ENCODE results near the gene ZNF143.

Gene ZNF143

GRCh38 chr11:9550191-9550628 is 89.4 kb downstream of the ZNF143 start:
- DNase-seq = no peak

- DNase-seq = no peak
Observed at GRCh38 chr11:9561279-9561982, 100.6 kb downstream of the ZNF143 start.

DNA sequence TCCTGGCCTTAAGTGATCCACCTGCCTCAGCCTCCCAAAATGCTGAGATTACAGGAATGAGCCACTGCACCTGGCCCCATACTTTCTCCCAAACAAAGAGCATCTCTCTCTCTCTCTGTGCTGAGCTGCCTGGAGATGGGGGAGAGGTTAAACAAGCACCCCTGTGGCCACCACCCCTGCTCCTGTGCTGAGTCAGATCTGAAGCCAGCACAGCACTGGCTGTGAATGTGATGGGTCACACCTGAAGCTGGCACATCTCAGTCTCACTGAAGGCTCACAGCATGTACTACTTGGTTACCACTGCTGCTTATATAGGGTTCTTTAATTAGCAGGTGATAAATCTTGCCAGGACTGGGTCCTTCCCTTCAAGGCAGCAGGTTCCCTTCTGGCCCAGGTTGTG is 101.9 kb downstream of the ZNF143 start:
- DNase-seq = no peak

DNA sequence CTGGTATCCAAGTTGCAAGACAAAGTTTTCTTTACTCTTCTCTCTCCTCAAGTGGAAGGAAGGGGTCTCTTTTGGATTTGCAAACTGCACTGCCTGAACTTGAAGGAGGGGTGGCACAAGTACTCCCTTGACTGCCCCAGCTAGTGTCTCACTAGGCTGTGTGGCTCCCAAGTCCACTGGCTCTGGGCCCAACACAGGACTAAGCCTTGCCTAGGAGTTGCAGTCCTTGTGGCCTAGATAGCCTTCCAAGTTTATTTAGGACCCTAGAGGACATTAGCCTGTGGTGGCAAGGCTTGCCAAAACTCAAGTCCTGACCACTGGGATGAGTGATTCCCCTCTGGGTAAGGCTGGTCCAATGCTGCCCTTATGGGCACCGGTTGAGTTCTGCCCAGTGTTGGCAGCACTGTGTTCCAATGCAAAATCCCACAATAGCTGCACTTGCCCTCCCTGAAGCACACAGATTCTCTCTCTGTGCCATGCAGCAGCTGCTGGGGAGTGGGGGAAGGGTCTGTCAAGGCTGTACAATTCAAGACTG is 102.5 kb downstream of the ZNF143 start:
- no peak for DNase-seq

- DNase-seq = peak; percentile 82
Observed at GRCh38 chr11:9565822-9566560, 105.2 kb downstream of the ZNF143 start.

- DNase-seq = no peak
Observed at GRCh38 chr11:9566561-9567063, 105.8 kb downstream of the ZNF143 start.

DNA sequence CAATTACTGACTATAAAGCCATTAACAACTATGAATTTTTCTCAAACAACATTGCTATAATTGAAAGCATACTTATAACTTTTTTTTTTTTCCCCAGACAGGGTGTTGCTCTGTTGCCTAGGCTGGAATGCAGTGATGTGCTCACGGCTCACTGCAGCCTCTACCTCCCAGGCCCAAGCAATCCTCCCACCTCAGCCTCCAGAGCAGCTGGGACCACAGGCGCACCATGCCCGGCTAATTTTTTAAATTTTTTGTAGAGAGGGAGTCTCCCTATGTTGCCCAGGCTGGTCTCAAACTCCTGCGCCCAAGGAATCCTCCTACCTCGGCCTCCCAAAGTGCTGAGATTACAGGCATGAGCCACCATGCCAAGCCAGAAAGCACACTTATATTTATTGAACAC is 106.6 kb downstream of the ZNF143 start:
- no peak for DNase-seq

DNA sequence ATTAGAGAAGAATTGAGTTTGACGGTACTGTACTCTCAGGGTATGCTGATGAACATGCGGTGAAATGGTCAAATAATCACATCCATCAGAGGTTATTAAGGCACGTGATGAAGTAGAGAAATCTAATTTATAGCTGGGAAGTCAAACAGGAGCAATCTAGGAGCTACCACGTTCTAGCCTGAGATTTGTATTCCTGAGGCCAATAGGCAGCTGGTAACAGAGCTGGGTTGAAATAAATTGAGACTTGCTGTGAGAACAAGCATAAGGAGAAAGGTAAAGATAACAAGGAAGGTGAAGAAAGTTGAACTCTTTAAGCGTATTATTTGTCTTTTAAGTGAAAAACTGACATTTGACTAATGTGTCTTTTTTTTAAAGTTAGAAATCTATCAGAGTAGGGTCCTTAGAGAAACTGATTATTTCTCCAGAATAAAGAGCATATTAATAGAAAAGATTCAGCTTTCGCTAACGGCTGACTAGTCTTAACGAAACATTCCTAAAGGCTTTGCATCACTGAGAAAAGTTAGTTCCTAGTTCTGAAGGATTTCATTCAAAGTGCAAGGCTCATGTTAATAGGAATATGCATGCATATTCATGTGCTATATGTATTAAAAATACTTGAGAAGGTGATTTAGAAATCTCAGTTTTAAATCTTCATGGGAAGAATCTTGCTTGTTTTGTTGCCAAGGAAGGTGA is 107.5 kb downstream of the ZNF143 start:
- no peak for DNase-seq

GRCh38 chr11:9568854-9569587 is 108.2 kb downstream of the ZNF143 start:
- DNase-seq = no peak

GRCh38 chr11:9569588-9570164 is 108.9 kb downstream of the ZNF143 start:
- no peak for DNase-seq

DNA sequence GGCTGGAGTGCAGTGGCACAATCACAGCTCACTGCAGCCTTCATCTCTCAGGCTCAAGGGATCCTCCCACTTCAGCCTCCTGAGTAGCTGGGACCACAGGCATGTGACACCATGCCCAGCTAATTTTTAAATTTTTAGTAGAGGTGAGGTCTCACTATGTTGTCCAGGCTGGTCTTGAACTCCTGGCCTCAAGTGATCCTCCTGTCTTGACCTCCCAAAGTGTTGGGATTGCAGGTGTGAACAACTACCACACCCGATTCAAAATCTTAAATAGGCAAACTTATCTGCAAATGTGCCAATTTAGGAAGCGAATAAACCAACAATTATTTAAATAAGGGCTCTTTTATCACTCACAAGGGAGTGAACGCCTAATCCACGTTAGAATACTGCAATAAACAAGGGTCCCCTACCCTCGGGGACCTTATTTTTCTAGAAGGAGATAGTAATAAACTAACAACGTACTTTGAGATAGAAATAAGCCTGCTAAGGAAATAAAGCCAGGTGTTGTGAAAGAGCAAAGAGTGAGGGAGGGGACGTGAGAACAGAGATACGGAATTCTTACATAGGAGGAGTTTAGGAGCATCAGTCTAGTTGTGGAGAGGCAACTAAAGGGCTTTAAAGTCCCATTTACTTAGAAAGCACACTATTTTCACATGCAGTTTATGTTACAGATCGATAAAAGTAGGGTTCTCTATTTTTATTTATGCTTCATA is 109.7 kb downstream of the ZNF143 start:
- no peak for DNase-seq

DNA sequence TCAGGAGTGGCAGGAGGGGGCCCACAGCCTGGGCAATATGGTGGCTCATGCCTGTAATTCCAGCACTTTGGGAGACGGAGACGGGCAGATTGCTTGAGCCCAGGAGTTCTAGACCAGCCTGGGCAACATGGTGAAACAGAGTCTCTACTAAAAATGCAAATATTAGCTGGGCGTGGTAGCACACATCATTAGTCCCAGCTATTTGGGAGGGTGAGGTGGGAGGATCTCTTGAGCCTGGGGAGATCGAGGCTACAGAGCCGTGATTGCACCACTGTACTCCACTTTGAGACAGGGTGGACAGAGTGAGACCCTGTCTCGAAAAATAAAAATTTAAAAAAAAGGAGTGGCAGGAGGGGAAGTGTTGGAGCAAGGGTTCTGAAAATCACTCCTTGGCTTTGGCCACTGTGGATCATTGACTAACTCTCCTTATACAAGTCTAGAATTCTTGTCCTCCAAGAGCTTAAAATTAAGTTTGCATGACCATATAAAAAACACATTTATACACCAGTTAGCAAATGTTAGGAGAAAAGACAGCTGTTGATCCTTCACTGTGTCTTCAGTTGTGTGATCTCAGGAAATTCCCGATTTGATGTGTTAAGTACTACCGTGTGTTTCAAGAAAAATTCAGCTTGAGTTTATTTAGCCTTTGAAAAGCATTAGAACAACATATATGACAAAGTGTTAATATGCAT is 110.4 kb downstream of the ZNF143 start:
- no peak for DNase-seq

- DNase-seq = no peak
Observed at GRCh38 chr11:9571763-9572115, 110.9 kb downstream of the ZNF143 start.

DNA sequence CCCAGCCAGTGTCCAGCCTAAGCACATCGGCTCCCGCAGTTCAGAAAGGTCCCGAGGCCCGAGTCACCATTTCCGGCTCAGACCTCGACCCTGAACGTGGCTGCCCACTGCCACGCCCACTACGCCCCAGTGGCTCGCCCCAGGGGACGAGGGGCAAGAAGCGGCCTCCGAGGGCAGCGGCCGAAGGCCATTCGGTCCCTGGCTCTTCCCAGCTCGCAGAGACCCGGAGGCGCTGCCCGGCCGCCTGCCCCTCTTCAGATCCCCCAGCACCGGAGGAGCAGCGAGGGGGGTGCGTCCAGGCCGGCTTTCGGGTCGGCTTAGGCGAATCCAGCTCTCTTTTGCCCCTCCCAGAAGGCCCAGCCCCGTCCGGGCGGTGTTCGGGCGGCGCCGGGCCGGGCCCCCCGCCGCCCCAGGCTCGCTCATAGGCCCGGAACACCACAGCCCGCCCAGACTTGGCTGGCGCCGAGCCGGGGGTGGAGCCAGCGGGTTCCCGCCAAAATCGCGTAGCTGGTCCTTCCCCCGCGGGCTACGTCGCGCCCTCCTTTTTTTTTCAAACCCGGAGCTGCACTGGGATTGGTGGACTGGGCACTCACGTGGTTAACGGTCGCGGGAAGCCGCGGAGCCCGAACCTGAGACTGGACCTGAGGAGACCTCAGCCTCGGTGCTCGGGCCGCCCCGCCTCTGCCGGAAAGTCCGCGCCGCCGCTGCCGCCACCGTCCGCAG is 112.4 kb downstream of the ZNF143 start, which contains the start of gene WEE1:
Gene WEE1, plus strand, starts transcription at position 619 of the 723 bp plus-strand sequence. CDS start 264 bp downstream, outside the sequence.
- peak; percentile 99 for DNase-seq

DNA sequence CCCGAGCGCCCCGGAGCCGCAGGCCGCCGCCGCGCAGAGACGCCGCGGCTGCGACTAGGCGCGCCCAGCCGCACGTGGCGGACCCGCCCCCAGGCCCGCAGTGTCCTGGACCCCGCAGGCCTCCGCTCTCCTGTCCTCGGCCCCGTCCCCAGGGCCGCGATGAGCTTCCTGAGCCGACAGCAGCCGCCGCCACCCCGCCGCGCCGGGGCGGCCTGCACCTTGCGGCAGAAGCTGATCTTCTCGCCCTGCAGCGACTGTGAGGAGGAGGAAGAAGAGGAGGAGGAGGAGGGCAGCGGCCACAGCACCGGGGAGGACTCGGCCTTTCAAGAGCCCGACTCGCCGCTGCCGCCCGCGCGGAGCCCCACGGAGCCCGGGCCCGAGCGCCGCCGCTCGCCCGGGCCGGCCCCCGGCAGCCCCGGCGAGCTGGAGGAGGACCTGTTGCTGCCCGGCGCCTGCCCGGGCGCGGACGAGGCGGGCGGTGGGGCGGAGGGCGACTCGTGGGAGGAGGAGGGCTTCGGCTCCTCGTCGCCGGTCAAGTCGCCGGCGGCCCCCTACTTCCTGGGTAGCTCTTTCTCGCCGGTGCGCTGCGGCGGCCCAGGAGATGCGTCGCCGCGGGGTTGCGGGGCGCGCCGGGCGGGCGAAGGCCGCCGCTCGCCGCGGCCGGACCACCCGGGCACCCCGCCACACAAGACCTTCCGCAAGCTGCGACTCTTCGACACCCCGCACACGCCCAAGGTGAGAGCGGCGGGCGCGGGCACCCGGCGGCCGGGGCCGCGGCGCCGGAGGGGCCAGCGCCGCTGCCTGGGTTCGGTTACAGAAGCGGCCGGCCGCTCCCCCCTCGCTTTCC is 113.2 kb downstream of the ZNF143 start:
- DNase-seq = peak; percentile 71

DNA sequence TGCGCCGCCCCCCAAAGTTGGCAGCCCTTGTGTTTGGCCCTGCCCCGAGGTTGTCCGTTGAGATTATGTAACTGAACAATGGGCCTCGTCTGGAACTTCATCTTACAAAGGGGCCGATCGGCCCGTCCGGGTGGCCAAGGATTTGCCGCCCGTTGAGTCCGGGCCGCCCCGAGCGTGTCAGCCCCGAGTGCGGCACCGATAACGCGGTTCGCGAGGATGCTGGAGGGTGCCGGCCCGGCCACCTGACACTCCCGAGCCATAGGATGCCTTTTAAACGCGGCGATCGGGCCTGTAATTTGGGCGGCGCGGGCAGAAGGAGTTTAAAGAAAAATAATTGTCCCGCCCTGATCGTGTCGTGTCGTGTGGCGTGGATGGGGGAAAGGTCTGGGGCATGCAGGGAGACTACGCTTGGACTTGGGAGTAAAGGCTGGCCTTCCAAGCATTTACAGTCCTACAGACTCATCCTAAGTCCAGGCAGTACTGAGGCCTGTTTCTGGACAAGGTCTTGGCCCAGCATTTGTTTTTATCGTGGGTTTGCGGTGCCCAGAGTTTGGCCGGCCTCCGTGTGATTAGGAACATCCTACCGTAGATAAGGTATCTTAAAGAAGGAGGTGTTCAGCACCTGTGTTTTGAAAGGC is 113.9 kb downstream of the ZNF143 start:
- DNase-seq = peak; percentile 75

DNA sequence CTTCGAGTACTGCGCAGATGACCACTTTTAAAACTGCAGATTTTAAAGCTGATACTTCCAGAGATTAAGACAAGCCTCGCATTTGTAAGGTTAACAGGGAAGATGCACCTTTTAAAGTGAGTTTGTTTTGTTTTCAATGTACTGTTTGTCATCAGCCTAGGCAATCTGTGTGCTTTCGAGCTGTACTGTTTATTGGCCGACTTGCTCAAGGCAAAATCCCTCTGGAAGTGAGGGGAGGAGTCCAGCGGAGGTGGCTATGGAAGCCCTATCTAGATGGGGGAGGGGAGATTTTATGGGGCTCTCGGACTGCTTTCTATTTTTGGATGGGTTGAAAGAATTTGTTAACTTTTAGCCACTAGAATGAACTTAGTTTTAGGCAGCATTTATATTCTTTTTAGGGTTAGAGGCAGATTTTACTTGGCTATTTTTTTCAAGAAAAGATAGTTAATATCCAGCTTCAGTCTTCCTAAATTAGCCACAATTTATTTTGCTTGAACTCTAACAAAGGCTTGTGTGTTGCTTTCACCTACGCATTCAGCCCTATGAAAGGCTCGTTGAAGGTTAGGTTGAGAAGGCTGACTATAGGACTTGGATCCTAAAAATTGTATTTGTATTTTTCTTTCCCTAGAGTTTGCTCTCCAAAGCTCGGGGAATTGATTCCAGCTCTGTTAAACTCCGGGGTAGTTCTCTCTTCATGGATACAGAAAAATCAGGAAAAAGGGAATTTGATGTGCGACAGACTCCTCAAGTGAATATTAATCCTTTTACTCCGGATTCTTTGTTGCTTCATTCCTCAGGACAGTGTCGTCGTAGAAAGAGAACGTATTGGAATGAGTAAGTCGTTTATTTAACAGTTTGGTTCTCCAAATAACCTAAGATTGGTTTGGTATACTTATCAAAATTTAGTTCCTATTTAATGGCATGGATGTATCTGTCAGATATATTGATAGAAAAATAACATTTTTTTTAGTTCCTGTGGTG is 114.7 kb downstream of the ZNF143 start:
- no peak for DNase-seq
